A549 (cell line): ENCODE data around the gene BNIP3. TPM values are rescaled to one million over a fixed set of nuclear protein-coding genes. Genes with fewer than 3 reads are reported as not detected.

Experiments used
- ATAC-seq, 2 experiments: fragments of 200-7000 bp in 1 of 2; fragments of >200 bp in 1 of 2; cut with Nextera tagmentation in 1 of 2; cut with Tn5 transposase in 1 of 2; 3 replicates each; pipeline versions ENCODE4 v1.8.0 to v1.9.1; 2018 to 2020; ENCODE audit warnings: mild to moderate bottlenecking in 1 of 2, moderate library complexity in 1 of 2
- CTCF ChIA-PET: fragments of 300-600 bp; sonication (Branson Sonifier 250); formaldehyde crosslinking; extraction: SDS; loops from one replicate; lab custom pipeline; 2021; ENCODE audit warnings: antibody characterized with exemption, inconsistent platforms; lab: Yijun Ruan, JAX
- POLR2A ChIA-PET: fragments of 350-600 bp; formaldehyde crosslinking; extraction: SDS; loops from one replicate; lab custom pipeline; 2021; ENCODE audit warnings: antibody characterized with exemption, inconsistent platforms; lab: Yijun Ruan, JAX
- DNase-seq, 2 experiments: peaks; one replicate each; pipeline versions ENCODE4 v3.0.0 to v3.0.0-alpha.2; 2011 to 2016; ENCODE audit warnings: low read depth in 1 of 2, low spot score in 1 of 2
- FAIRE-seq: peaks from 2 replicates; lab custom pipeline; 2011; peaks lifted over from hg19 to GRCh38; lab: Jason Lieb, UNC
- H3K27ac ChIP-seq, 2 experiments: fragments of >200 bp; sonication (Bioruptor Twin); formaldehyde crosslinking; 3 replicates each; pipeline ENCODE4 v1.5.1; 2016 to 2017
- H3K4me1 ChIP-seq: fragments of >200 bp; sonication (Bioruptor Twin); formaldehyde crosslinking; 3 replicates; pipeline ENCODE4 v1.6.1; 2016
- H3K4me2 ChIP-seq: fragments of >200 bp; sonication (Bioruptor Twin); formaldehyde crosslinking; 3 replicates; pipeline ENCODE4 v1.6.1; 2016
- H3K4me3 ChIP-seq: fragments of >200 bp; sonication (Bioruptor Twin); formaldehyde crosslinking; 3 replicates; pipeline ENCODE4 v1.5.1; 2016
- H3K9me3 ChIP-seq: fragments of >200 bp; sonication (Bioruptor Twin); formaldehyde crosslinking; 3 replicates; pipeline ENCODE4 v1.6.1; 2016
- BCL3 ChIP-seq: fragments of >200 bp; sonication (Bioruptor Twin); formaldehyde crosslinking; IDR thresholded peaks from 3 replicates; pipeline ENCODE4 v1.6.1; 2016
- BHLHE40 ChIP-seq: IDR thresholded peaks from 2 replicates; pipeline ENCODE4 v1.6.1; 2012; ENCODE audit warnings: low read depth, low read length, inconsistent platforms
- EHF ChIP-seq: fragments of 250-450 bp; sonication (Bioruptor Pico); IDR thresholded peaks from 2 replicates; pipeline ENCODE4 v1.5.0; 2020; ENCODE audit warnings: mild to moderate bottlenecking
- EHMT2 ChIP-seq: fragments of 200-600 bp; sonication (generic); IDR thresholded peaks from 2 replicates; pipeline ENCODE4 v1.6.1; 2016; ENCODE audit warnings: antibody characterized with exemption, low read depth, mild to moderate bottlenecking, moderate library complexity
- ELK1 ChIP-seq: fragments of 150-350 bp; IDR thresholded peaks from 2 replicates; pipeline ENCODE4 v1.6.1; 2014; ENCODE audit warnings: low read depth, mild to moderate bottlenecking, low read length
- EP300 ChIP-seq, 2 experiments: fragments of >200 bp; sonication (Bioruptor Twin); formaldehyde crosslinking; IDR thresholded peaks; 2 replicates in 1 of 2; 3 replicates in 1 of 2; pipeline ENCODE4 v1.6.1; 2016 to 2017
- GATA3 ChIP-seq: IDR thresholded peaks from 2 replicates; pipeline ENCODE4 v1.6.1; 2012; ENCODE audit warnings: borderline replicate concordance
- HOXA7 ChIP-seq: fragments of 250-450 bp; sonication (Bioruptor Pico); IDR thresholded peaks from 2 replicates; pipeline ENCODE4 v1.5.0; 2020; ENCODE audit warnings: mild to moderate bottlenecking, moderate library complexity
- HOXB13 ChIP-seq: fragments of 250-450 bp; sonication (Bioruptor Pico); IDR thresholded peaks from 2 replicates; pipeline ENCODE4 v1.5.0; 2020; ENCODE audit warnings: low read depth, mild to moderate bottlenecking, moderate library complexity
- JUNB ChIP-seq: fragments of >200 bp; sonication (Bioruptor Twin); formaldehyde crosslinking; IDR thresholded peaks from 2 replicates; pipeline ENCODE4 v1.6.1; 2016
- MAFK ChIP-seq: fragments of 450-650 bp; IDR thresholded peaks from 2 replicates; pipeline ENCODE4 v1.6.1; 2014; ENCODE audit not compliant: partially characterized antibody
- NPAS2 ChIP-seq: fragments of 250-450 bp; sonication (Bioruptor Pico); IDR thresholded peaks from 2 replicates; pipeline ENCODE4 v1.8.0; 2022; ENCODE audit warnings: mild to moderate bottlenecking, moderate library complexity, borderline replicate concordance
- PBX3 ChIP-seq: IDR thresholded peaks from 2 replicates; pipeline ENCODE4 v1.6.1; 2012
- RCOR1 ChIP-seq: fragments of 150-350 bp; IDR thresholded peaks from 2 replicates; pipeline ENCODE4 v1.6.1; 2014; ENCODE audit warnings: antibody characterized with exemption, low read length, low read depth
- TFCP2L1 ChIP-seq: fragments of 250-450 bp; sonication (Bioruptor Pico); IDR thresholded peaks from 2 replicates; pipeline ENCODE4 v1.5.0; 2021; ENCODE audit warnings: mild to moderate bottlenecking
- ZC3H11A ChIP-seq: fragments of 450-650 bp; IDR thresholded peaks from 2 replicates; pipeline ENCODE4 v1.6.1; 2014; ENCODE audit warnings: antibody characterized with exemption, mild to moderate bottlenecking
- WGBS: methylation state at CpG from one replicate; pipeline ENCODE4 v1.1.6; 2017; ENCODE audit errors: missing lambda C conversion rate; 5-methylcytosine and 5-hydroxymethylcytosine counted together
- polyA plus RNA-seq, 4 experiments: library from polyadenylated mRNA; depleted of rRNA in 3 of 4; stranded (reverse); fragments of >200 nt; fragmentation: RNase III in 1 of 4; extraction: RNeasy Plus Mini Kit Qiagen cat#74134 plus additional on column Dnase treatment in 1 of 4; gene quantifications; 2 replicates in 3 of 4; 3 replicates in 1 of 4; pipeline ENCODE4 v1.2.3, GENCODE V29; 2011 to 2017
- TF ChIP-seq, protein P1 (sequence below): fragments of 200-600 bp; sonication (generic); IDR thresholded peaks from 2 replicates; pipeline ENCODE4 v1.6.1; 2016; ENCODE audit warnings: antibody characterized with exemption, mild to moderate bottlenecking, moderate library complexity

The BNIP3 gene
- polyA plus RNA-seq, 2 of the 4 experiments (the other 2 are of a cell fraction): 46.9 to 51.2 TPM

DNA sequence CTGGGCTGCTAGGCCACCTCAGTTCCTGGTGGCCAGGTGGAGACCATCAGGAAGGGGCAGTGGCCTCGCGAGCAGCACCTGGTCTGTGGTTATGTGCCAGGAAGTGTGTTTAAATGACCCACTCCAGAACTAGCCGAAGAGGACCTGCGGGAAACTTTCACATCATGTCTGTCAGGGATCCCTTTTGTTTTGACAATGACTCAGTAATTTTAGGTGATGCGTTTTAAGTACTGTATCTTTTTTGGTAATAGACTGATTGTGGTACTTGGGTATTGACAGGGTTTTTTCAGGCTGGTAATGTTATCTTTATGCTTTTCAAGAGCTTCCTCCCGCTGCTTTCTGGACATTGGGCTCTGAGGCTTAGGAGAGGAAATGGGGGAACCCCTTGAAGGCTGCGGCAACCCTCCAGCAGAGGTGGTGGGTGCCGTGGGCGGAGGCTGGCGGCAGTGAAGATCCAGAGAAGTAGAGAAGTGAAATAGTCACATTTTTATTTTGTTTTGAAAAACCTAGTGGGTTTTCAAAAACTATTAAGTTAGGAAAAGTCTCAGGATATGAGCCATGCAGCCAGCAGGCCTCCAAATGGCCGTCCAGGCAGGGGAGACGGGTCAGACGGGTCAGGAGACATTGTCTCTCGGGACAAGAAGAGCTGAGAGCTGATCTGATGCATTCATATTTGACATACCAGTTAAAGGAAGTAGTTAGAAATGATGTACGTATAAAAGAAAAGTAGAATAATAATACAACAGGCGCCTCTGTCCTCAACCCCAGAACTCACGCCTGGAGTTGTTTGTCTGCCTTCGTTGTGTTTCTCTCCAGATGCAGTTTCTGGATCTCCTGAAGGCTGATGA lies 53.3 kb downstream of the BNIP3 start:
- 84% methylated on average over 18 of the region's 18 CpGs for WGBS
- H3K27ac ChIP-seq: peak overlapping the region; percentile 11 to 70; a peak in 4 of 6 replicates
- H3K4me2 ChIP-seq: peak overlapping the region; percentile 28; the same call in 1 of the 3 replicates
- CTCF ChIA-PET: interaction anchor here (1.1 to 1.9 kb wide), 3 partner anchors 43 to 94 kb away, joined by 3 to 5 read pairs (median 4); partner anchors contain the start of gene BNIP3
- POLR2A ChIA-PET: no interaction called here
- peaks cover 19% of the 10 kb centered on the region for H3K4me1 ChIP-seq
- FAIRE-seq (no peak), DNase-seq (no peak), ATAC-seq (peak in 1 of 2 experiments; percentile 26; a peak in 2 of 6 replicates)
- TF ChIP-seq EHMT2 (no peak), BCL3 (no peak), EHF (no peak), HOXA7 (CRISPR knock-in tag) (no peak), ZC3H11A (no peak), PBX3 (no peak), EP300 (IDR thresholded peaks at IDR 0.05) (no peak), JUNB (no peak), MAFK (no peak), HOXB13 (no peak), BHLHE40 (no peak), TFCP2L1 (CRISPR knock-in tag) (no peak), NPAS2 (no peak), GATA3 (no peak), ELK1 (no peak), RCOR1 (no peak)
- TF ChIP-seq, protein P1, sequence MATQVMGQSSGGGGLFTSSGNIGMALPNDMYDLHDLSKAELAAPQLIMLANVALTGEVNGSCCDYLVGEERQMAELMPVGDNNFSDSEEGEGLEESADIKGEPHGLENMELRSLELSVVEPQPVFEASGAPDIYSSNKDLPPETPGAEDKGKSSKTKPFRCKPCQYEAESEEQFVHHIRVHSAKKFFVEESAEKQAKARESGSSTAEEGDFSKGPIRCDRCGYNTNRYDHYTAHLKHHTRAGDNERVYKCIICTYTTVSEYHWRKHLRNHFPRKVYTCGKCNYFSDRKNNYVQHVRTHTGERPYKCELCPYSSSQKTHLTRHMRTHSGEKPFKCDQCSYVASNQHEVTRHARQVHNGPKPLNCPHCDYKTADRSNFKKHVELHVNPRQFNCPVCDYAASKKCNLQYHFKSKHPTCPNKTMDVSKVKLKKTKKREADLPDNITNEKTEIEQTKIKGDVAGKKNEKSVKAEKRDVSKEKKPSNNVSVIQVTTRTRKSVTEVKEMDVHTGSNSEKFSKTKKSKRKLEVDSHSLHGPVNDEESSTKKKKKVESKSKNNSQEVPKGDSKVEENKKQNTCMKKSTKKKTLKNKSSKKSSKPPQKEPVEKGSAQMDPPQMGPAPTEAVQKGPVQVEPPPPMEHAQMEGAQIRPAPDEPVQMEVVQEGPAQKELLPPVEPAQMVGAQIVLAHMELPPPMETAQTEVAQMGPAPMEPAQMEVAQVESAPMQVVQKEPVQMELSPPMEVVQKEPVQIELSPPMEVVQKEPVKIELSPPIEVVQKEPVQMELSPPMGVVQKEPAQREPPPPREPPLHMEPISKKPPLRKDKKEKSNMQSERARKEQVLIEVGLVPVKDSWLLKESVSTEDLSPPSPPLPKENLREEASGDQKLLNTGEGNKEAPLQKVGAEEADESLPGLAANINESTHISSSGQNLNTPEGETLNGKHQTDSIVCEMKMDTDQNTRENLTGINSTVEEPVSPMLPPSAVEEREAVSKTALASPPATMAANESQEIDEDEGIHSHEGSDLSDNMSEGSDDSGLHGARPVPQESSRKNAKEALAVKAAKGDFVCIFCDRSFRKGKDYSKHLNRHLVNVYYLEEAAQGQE: no peak
- peaks cover 11% of the 10 kb centered on the region; the same call in 1 of the 3 replicates for H3K9me3 ChIP-seq
- no peak overlapping the region for H3K4me3 ChIP-seq
